Neuronal stem cell (in vitro differentiated cells): Measurements from ENCODE around the gene BBS12.
A peak's percentile ranks its signal among the peaks of the same experiment; 100 is the strongest.

ENCODE experiments used
- DNase-seq: peaks from one replicate; pipeline ENCODE4 v3.0.0-alpha.2; 2013; ENCODE audit warnings: low spot score
- H2AFZ ChIP-seq: one replicate; pipeline ENCODE4 v1.6.1; 2013; ENCODE audit warnings: mild to moderate bottlenecking, low read length, inconsistent platforms
- H2AK5ac ChIP-seq: 2 replicates; pipeline ENCODE4 v1.6.1; 2013; ENCODE audit warnings: low read depth, mild to moderate bottlenecking, inconsistent platforms, low read length, moderate library complexity, mixed read lengths
- H2BK120ac ChIP-seq: 2 replicates; pipeline ENCODE4 v1.6.1; 2013; ENCODE audit warnings: low read depth, mild to moderate bottlenecking, inconsistent platforms, low read length, moderate library complexity, mixed read lengths
- H2BK12ac ChIP-seq: one replicate; pipeline ENCODE4 v1.6.1; 2013; ENCODE audit warnings: low read length, inconsistent platforms
- H2BK15ac ChIP-seq: 2 replicates; pipeline ENCODE4 v1.6.1; 2013; ENCODE audit warnings: mild to moderate bottlenecking, low read length, inconsistent platforms, mixed read lengths
- H2BK5ac ChIP-seq: one replicate; pipeline ENCODE4 v1.6.1; 2013; ENCODE audit warnings: inconsistent platforms, mild to moderate bottlenecking, low read length, moderate library complexity
- H3K14ac ChIP-seq: one replicate; pipeline ENCODE4 v1.6.1; 2013; ENCODE audit warnings: low read length, inconsistent platforms
- H3K18ac ChIP-seq: 2 replicates; pipeline ENCODE4 v1.6.1; 2013; ENCODE audit warnings: low read length, inconsistent platforms
- H3K23ac ChIP-seq: 2 replicates; pipeline ENCODE4 v1.6.1; 2013; ENCODE audit warnings: low read depth, mild to moderate bottlenecking, mixed read lengths, low read length, inconsistent platforms; ENCODE audit not compliant: poor library complexity
- H3K27ac ChIP-seq: replicated peaks from 3 replicates; pipeline ENCODE4 v1.5.1; 2013; ENCODE audit warnings: low read length, inconsistent platforms
- H3K27me3 ChIP-seq, 3 experiments: 2 replicates each; pipeline ENCODE4 v1.6.1; 2013; ENCODE audit warnings: low read length in 3 of 3, mild to moderate bottlenecking in 2 of 3, inconsistent platforms in 1 of 3, low read depth in 1 of 3, mixed read lengths in 1 of 3, moderate library complexity in 1 of 3; ENCODE audit not compliant: control insufficient read depth in 3 of 3, insufficient read depth in 3 of 3
- H3K36me3 ChIP-seq, 2 donors: replicated peaks in 1 of 2; 2 replicates each; pipeline ENCODE4 v1.6.1; 2013; ENCODE audit warnings: low read length in 2 of 2; ENCODE audit not compliant: control insufficient read depth in 2 of 2, insufficient read depth in 2 of 2
- H3K4ac ChIP-seq: 2 replicates; pipeline ENCODE4 v1.6.1; 2013; ENCODE audit warnings: inconsistent platforms, mild to moderate bottlenecking, low read length, moderate library complexity
- H3K4me1 ChIP-seq, 2 donors: 1 replicate in 1 of 2; 2 replicates in 1 of 2; pipeline ENCODE4 v1.6.1; 2013; ENCODE audit warnings: low read length in 2 of 2, low read depth in 1 of 2; ENCODE audit not compliant: control insufficient read depth in 2 of 2, insufficient read depth in 1 of 2
- H3K4me2 ChIP-seq: one replicate; pipeline ENCODE4 v1.6.1; 2013; ENCODE audit warnings: mild to moderate bottlenecking, low read length, inconsistent platforms; ENCODE audit not compliant: insufficient read depth, poor library complexity, severe bottlenecking
- H3K4me3 ChIP-seq, 2 donors: 2 replicates each; pipeline ENCODE4 v1.5.1; 2013; ENCODE audit warnings: low read length in 2 of 2, mild to moderate bottlenecking in 2 of 2, inconsistent platforms in 1 of 2, moderate library complexity in 1 of 2
- H3K79me1 ChIP-seq: one replicate; pipeline ENCODE4 v1.6.1; 2013; ENCODE audit warnings: low read depth, mild to moderate bottlenecking, inconsistent platforms, low read length, moderate library complexity
- H3K9ac ChIP-seq: one replicate; pipeline ENCODE4 v1.6.1; 2013; ENCODE audit warnings: mild to moderate bottlenecking, low read depth, low read length, inconsistent platforms; ENCODE audit not compliant: poor library complexity
- H3K9me3 ChIP-seq, 2 donors: replicated peaks in 1 of 2; 2 replicates each; pipeline versions ENCODE3 to v1.6.1; 2013; ENCODE audit warnings: low read length in 2 of 2, mild to moderate bottlenecking in 2 of 2, inconsistent platforms in 1 of 2, low read depth in 1 of 2, mixed read lengths in 1 of 2, moderate library complexity in 1 of 2; ENCODE audit not compliant: control insufficient read depth in 2 of 2, insufficient read depth in 1 of 2
- H4K8ac ChIP-seq: one replicate; pipeline ENCODE4 v1.6.1; 2013; ENCODE audit warnings: low read depth, mild to moderate bottlenecking, inconsistent platforms, low read length, moderate library complexity
- H4K91ac ChIP-seq: one replicate; pipeline ENCODE4 v1.6.1; 2013; ENCODE audit warnings: low read length, low read depth, mild to moderate bottlenecking, inconsistent platforms; ENCODE audit not compliant: poor library complexity
- WGBS, 2 donors: extraction: QIAGEN DNeasy Blood & Tissue Kit; methylation state at CpG; one replicate each; pipeline ENCODE4 v1.1.7; 2013; ENCODE audit warnings: missing lambda C conversion rate in 2 of 2, mixed read lengths in 1 of 2; ENCODE audit not compliant: insufficient read length in 2 of 2, insufficient replicate concordance in 1 of 2; ENCODE audit errors: extremely low coverage in 2 of 2; 5-methylcytosine and 5-hydroxymethylcytosine counted together

The BBS12 gene

DNA sequence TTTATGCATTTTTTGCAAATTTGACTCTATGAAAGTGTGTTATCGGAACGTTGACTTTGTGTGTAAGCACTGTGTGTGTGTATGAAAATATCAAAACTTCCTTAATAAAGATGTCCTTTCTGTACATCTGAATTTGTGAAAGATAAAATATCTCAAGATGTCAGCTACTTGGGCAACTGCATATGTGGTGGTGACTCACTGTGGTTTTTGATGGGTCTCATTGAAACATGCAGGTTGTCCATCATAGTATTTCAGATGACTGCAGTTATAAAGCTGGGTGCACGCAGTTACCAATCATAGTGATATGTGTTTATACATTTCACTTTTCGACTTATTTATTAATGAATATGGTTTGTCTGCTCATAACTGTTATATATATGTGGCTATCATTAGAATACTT lies 19.7 kb upstream of the BBS12 start:
- H2AK5ac ChIP-seq: no peak overlapping the region
- H3K4ac ChIP-seq: no peak overlapping the region
- H3K27ac ChIP-seq: no peak overlapping the region
- H3K23ac ChIP-seq: no peak overlapping the region
- no peak overlapping the region for H3K4me3 ChIP-seq
- H3K4me2 ChIP-seq: no peak overlapping the region
- no peaks in the 10 kb centered on the region for H3K79me1 ChIP-seq
- no peak overlapping the region for H2BK12ac ChIP-seq
- H3K18ac ChIP-seq: no peak overlapping the region
- no peak overlapping the region for H4K91ac ChIP-seq
- no peaks in the 10 kb centered on the region for H3K9me3 ChIP-seq
- no peak overlapping the region for H3K14ac ChIP-seq
- no peak overlapping the region for H2BK5ac ChIP-seq
- H3K9ac ChIP-seq: no peak overlapping the region
- DNase-seq: no peak
- H3K36me3 ChIP-seq: no peaks in the 10 kb centered on the region
- H3K27me3 ChIP-seq: no peaks in the 10 kb centered on the region
- no CpG with 5 or more reads among the region's 4 CpGs for WGBS, 2 donors
- H2AFZ ChIP-seq: no peak overlapping the region
- peaks cover 0 to 2% of the 10 kb centered on the region in 2 donors for H3K4me1 ChIP-seq
- no peak overlapping the region for H2BK15ac ChIP-seq
- H2BK120ac ChIP-seq: no peak overlapping the region
- no peak overlapping the region for H4K8ac ChIP-seq

DNA sequence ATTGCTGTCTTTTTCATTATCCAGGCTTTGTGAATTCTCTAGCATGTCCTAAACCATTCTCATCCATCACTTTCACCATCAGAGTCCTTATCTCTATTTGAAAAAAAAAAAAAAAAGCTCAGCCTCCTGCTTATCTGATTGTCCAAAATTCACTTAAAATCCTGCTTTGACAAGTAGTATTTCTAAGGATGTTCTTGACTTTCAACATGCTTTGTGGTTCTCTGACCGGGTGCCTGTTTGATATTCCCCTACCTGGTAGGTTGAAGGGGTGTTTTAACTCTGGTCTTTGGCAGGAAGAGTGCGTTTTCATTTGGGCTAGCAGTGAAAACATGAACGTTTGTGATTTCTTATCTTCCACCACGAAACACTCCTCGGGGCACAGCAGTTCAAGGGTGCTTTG lies 17.3 kb upstream of the BBS12 start:
- no peak overlapping the region for H3K9ac ChIP-seq
- no peak overlapping the region for H2BK5ac ChIP-seq
- H4K8ac ChIP-seq: no peak overlapping the region
- H3K23ac ChIP-seq: no peak overlapping the region
- H3K36me3 ChIP-seq: no peaks in the 10 kb centered on the region
- no peaks in the 10 kb centered on the region for H3K79me1 ChIP-seq
- H2BK12ac ChIP-seq: no peak overlapping the region
- no peak overlapping the region for H3K14ac ChIP-seq
- no peak overlapping the region for H3K4me3 ChIP-seq
- no peak overlapping the region for H3K4ac ChIP-seq
- H2BK15ac ChIP-seq: no peak overlapping the region
- WGBS, 2 donors: no CpG with 5 or more reads among the region's 5 CpGs
- H3K4me1 ChIP-seq: peaks cover 0 to 2% of the 10 kb centered on the region in 2 donors
- no peak overlapping the region for H3K18ac ChIP-seq
- no peaks in the 10 kb centered on the region for H3K9me3 ChIP-seq
- H4K91ac ChIP-seq: no peak overlapping the region
- H2AK5ac ChIP-seq: no peak overlapping the region
- H2BK120ac ChIP-seq: no peak overlapping the region
- H3K27me3 ChIP-seq: no peaks in the 10 kb centered on the region
- no peak overlapping the region for H3K4me2 ChIP-seq
- no peak overlapping the region for H2AFZ ChIP-seq
- DNase-seq: no peak
- no peak overlapping the region for H3K27ac ChIP-seq

DNA sequence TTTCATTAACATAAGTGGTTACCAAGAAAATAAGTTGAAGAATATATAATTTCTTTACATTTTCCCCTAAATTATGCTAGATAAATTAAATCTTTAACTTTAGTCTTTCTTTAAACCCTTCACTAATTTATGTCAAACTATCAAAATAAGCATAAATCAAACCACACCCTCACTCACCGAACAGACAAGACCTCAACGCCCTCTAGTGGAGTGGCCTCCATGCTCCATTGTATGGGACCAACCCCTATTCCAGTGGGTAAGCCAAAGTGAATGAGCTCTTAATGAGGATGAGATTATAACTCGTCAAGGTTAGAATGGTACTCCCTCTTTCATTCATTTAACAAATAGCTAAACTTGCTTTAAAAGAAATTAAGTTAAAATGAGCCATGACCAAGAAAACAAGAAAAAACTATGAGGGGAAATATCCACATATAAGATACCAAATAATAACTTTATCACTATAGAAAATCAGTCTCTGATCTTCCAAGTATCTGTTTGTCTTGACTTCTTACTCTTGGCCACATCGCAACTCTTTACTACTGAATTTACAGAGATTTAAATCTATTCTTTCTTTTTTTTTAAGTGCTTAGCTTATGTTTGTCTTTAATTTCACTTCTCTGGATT lies 15.6 kb upstream of the BBS12 start:
- H2BK15ac ChIP-seq: no peak overlapping the region
- peak; percentile 43 for DNase-seq
- no peak overlapping the region for H2AFZ ChIP-seq
- H3K36me3 ChIP-seq: no peaks in the 10 kb centered on the region
- H2BK5ac ChIP-seq: no peak overlapping the region
- no peaks in the 10 kb centered on the region for H3K27me3 ChIP-seq
- no peak overlapping the region for H2BK12ac ChIP-seq
- no peak overlapping the region for H3K23ac ChIP-seq
- H4K8ac ChIP-seq: no peak overlapping the region
- H2BK120ac ChIP-seq: no peak overlapping the region
- H3K27ac ChIP-seq: no peak overlapping the region
- no CpG with 5 or more reads among the region's 4 CpGs for WGBS, 2 donors
- no peak overlapping the region for H3K4ac ChIP-seq
- H3K18ac ChIP-seq: no peak overlapping the region
- no peak overlapping the region for H3K4me2 ChIP-seq
- no peak overlapping the region for H3K9ac ChIP-seq
- H3K14ac ChIP-seq: no peak overlapping the region
- H3K9me3 ChIP-seq: no peaks in the 10 kb centered on the region
- H3K4me3 ChIP-seq: no peak overlapping the region
- no peaks in the 10 kb centered on the region for H3K79me1 ChIP-seq
- no peaks in the 10 kb centered on the region for H3K4me1 ChIP-seq
- no peak overlapping the region for H4K91ac ChIP-seq
- no peak overlapping the region for H2AK5ac ChIP-seq

DNA sequence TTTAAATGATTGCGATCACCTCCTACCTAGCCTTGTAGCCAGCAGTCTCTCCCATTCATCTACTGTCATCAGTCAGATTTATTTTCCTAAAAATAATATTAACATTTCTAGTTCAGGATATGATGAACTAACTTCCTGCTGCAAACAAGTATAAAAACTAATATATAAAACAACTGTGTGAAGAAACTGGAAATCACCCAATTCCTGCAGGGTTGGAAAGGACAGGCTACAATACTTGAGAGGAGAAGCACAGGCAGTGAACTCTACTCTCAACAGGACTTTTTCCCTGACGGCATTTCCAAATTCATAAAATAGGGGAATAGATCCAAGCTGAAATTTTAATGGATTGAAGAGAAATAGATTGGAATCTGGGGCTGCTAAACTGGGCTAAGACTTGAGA lies 14.2 kb upstream of the BBS12 start:
- H3K4me2 ChIP-seq: no peak overlapping the region
- H3K79me1 ChIP-seq: no peaks in the 10 kb centered on the region
- H4K91ac ChIP-seq: no peak overlapping the region

More for the DNA sequence above, 14.2 kb upstream of the BBS12 start:
- Histone ChIP-seq H2BK12ac (no peak overlapping the region), H3K4me3 (no peak overlapping the region), H3K36me3 (no peaks in the 10 kb centered on the region), H3K4ac (no peak overlapping the region), H2AK5ac (no peak overlapping the region), H2BK5ac (no peak overlapping the region), H3K4me1 (no peaks in the 10 kb centered on the region), H4K8ac (no peak overlapping the region), H2BK120ac (no peak overlapping the region), H3K9me3 (no peaks in the 10 kb centered on the region), H3K18ac (no peak overlapping the region), H3K27ac (no peak overlapping the region), H2BK15ac (no peak overlapping the region), H3K14ac (no peak overlapping the region), H3K9ac (no peak overlapping the region), H3K27me3 (no peaks in the 10 kb centered on the region), H2AFZ (no peak overlapping the region), H3K23ac (no peak overlapping the region)
- WGBS, 2 donors: no CpG with 5 or more reads among the region's 2 CpGs
- DNase-seq: no peak
